Measurements from ENCODE around the gene KITLG.
"Not testable (repeated sequence)": the region's sequence is repeated elsewhere in the genome, so short reads cannot be mapped to it uniquely, and the experiment has no call there.

Gene KITLG

GRCh38 chr12:88580051-88580871, at the start of gene KITLG:
TSS of gene KITLG (minus strand) at chr12:88580471. CDS start at chr12:88580278, 193 bp downstream.
- in situ Hi-C loops (cut with MboI; ENCODE audit: low sequenced_read_pairs), result no loop called here

GRCh38 chr12:88628856-88629509, 48.7 kb upstream of the KITLG start:
- in situ Hi-C loops (cut with MboI; ENCODE audit: low sequenced_read_pairs), result no loop called here

GRCh38 chr12:88628035-88628434, 47.8 kb upstream of the KITLG start:
- in situ Hi-C loops (cut with MboI; ENCODE audit: low sequenced_read_pairs), result not testable (repeated sequence)

DNA sequence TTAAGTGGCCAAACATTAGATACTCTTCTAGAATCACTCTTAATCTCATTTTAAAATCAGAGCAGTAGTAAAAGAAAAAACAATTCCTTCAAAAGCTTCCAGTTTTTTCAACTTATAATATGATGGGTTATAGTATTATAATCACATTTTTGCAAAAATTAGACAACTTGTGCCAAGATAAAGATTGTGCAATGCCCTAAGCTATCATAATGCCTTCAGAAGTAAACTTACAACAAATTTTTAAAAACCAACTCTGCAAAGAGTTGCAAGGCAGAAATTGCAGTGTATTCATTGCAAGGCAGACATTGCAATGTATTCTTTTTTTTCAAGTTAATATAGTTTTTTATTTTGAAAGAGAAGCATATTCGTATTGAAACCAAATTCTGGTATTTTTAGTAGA, 47.2 kb upstream of the KITLG start:
- in situ Hi-C loops (cut with MboI; ENCODE audit: low sequenced_read_pairs), result no loop called here

DNA sequence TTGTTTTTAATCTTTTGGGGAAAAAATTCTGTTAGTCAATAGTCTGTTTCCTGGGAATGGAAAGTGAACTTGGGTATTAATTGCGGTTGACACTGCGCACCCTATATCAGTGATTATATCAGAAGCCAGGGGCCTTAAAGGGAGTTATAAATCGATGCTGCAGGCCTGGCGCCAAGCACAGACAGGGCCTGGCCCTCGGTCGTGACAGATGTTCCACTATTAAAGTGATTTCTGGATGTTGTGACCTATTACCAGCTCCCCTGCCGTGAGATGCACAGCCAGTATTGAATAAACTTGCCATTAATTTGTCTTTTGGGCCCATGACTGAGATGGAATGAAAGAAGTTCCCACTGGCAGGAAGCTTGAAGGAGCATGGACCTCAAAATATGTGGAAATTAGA, 45.1 kb upstream of the KITLG start:
- in situ Hi-C loops (cut with MboI; ENCODE audit: low sequenced_read_pairs), result no loop called here

GRCh38 chr12:88624911-88625310, 44.6 kb upstream of the KITLG start:
- in situ Hi-C loops (cut with MboI; ENCODE audit: low sequenced_read_pairs), result no loop called here

DNA sequence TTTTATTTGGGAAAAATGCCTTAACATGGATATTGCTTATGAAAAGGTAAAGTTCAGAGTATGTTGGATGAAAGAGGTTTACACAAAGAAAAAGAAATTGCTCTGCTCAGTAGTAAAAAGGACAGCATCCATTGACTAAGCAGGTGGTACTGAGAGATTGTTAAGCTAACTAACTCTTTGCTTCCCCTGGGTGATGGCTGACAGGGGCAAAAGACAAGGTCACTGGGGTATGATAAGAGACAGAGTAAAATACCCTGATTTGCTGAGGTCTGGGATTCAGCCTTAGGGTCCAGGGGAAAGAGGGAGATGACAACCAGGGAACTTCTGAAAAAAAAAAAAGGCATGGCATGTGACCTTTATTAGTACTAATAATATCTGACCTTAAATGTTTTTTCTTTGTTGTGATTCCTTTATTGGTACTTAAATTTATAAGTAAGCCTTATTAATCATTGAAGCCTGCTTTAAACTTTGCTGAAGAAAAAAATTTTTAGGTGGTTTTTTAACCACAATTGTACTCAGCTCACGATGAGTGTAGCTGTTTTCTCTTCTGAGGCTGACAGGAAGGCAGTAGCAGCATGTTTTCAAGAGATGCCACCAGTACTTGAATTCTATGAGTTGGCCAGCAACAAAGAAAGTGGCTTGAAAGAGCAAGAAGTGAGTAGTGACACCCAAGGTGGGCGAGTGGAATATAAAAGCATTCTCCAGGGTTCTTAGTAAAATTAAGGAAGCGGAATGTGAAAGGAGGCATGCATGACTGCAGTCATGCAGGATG, 43.7 kb upstream of the KITLG start:
- in situ Hi-C loops (cut with MboI; ENCODE audit: low sequenced_read_pairs), result no loop called here

- in situ Hi-C loops (cut with MboI; ENCODE audit: low sequenced_read_pairs), result no loop called here
Observed at GRCh38 chr12:88617352-88617751, 37.1 kb upstream of the KITLG start.

DNA sequence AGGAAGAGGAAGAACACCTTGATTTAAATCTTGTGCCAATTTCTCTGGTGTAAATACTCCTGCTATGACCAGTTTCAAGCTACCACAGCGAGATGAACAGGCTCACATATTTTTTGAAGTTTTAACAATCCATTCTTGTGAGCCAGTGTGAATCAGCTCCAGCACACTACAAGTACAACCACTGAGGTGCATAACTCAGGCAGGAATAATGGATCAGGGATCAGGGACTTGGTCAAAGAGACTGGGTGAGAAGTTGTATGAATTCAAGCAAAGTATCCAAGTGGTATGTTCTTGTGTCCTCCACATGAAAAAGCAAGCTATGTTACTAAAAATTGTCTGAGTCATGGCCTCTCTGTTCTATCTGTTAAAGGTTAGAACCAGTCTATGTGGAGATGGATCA, 35.2 kb upstream of the KITLG start:
- in situ Hi-C loops (cut with MboI; ENCODE audit: low sequenced_read_pairs), result no loop called here

DNA sequence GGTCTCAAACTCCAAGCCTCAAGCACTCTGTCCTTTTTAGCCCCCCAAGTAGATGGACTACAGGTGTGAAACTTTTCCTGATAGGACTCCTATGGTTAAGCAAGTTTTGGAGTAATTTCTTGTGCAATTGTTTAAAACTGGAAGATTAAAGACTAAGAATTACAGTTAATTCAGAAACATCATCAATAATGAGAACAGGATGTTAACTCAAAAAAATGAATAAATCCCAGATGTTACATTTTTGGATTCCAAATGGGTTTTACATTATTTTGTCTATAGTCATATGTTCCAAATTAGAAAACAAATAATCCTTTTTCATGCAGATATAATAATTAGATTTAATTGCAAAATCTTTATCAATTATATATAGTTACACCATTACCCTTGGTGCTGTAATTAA, 24.4 kb upstream of the KITLG start:
- in situ Hi-C loops (cut with MboI; ENCODE audit: low sequenced_read_pairs), result no loop called here

GRCh38 chr12:88600272-88600671, 20.0 kb upstream of the KITLG start:
- in situ Hi-C loops (cut with MboI; ENCODE audit: low sequenced_read_pairs), result no loop called here

DNA sequence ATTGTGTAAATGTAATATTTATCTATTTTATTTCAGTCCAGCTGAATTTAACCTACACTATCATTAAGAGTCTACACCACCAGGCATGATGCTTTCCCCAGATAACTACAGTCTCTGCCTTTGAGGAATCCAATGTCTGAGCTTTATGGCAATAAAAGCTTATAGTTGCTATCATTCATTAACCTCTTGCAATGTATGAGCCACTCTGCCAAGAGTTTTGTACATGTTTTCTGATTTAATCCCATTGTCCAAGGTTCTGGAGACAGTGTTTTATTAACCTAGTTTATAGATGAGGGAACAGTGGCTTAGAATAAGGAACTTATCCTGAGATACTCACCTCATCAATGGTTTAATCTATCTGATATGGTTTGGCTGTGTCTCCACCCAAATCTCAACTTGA, 17.1 kb upstream of the KITLG start:
- in situ Hi-C loops (cut with MboI; ENCODE audit: low sequenced_read_pairs), result no loop called here

- in situ Hi-C loops (cut with MboI; ENCODE audit: low sequenced_read_pairs), result no loop called here
Observed at GRCh38 chr12:88595697-88596096, 15.4 kb upstream of the KITLG start.

DNA sequence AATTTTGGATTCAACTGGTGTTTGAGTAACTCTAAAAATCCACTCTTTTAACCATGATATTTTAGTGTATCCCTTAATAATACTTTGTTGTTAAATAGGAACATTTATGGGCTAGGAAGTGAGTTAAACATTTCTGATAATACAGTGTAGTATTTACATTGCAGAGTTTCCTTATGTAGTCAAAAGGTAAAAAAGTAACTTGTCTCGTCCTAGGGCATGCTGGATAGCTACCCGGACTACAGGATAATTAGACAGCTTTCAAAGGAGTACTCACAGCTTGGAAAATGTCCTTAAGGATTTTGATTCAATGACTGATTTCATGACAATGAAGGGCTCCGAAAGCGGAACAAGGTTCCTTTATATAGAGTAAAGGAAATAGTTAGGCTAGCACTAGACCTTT, 14.5 kb upstream of the KITLG start:
- in situ Hi-C loops (cut with MboI; ENCODE audit: low sequenced_read_pairs), result no loop called here

DNA sequence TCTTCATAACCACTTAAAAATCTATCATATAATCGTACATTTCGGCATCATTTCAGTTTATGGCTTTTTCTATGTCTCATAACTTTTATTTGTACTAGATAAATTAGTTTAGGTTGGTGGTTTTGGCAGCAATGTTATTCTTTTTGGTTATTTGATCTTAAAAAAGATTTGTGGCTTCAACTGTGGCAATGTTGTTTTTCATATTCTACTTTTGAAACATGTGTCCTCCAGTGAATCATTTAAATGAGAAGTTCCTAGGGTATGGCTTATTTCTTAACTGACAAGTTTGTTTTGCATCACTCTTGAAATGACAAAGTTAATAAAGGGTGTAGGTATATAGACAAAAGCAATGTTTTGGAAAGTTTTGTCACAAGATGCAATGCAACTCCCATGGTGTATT, 11.1 kb upstream of the KITLG start:
- in situ Hi-C loops (cut with MboI; ENCODE audit: low sequenced_read_pairs), result no loop called here

GRCh38 chr12:88590851-88591250, 10.6 kb upstream of the KITLG start:
- in situ Hi-C loops (cut with MboI; ENCODE audit: low sequenced_read_pairs), result no loop called here

DNA sequence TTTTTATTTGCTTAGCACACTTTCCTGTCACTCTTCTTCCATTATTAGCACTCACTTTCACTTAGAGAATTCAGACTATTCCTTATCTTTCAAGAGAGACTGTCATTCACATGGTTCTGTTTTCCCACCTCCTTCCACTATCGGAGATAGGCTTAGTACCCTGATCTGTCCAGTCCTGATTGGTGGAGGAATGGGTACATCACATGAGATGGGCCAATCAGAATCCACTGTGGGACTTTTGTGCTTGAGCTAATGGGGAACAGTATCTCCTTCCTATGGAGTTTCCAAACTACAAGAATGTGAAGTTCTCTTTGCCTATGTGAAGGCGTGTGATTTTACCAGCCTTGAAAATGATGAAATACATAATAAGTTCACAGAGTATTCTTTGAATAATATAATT, 4.8 kb upstream of the KITLG start:
- in situ Hi-C loops (cut with MboI; ENCODE audit: low sequenced_read_pairs), result no loop called here

DNA sequence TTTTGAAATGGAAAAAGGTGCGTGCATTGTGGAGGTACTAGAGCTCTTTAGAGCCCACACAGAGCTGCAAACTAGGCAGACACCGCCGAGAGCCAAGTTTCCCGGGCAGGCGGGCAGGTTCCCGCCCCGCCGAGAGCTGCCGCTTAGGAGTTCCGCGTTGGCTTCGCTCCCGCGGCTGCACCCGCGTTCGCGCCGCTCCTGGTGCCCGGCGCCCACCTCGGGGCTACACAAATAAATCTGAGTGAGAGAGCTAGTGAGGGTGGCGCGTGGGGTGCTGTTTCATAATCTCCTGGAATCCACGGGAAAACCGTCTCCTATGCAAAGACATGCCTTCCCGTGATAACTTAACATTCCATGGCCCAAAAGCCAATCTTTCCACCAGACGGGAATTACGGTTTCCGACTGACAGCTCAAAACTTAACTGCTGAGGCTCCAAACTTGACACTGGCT, 645 bp downstream of the KITLG start:
- in situ Hi-C loops (cut with MboI; ENCODE audit: low sequenced_read_pairs), result no loop called here

DNA sequence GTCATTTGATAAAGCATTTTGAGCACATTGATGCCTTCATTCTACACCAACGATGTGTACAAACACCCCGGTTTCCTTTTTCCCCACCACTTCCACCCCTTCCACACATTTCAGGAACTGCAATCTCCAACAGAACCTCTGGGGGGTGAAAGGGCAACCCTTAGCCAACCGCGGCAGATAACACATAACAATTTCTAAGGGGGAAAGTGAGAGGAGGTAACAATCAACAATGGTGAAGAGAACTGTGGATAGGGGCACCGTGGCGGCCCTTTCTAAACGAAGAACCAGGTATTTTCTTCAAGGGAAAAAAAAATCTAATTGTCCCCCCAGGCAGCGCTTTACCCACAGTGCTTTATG, 1.1 kb downstream of the KITLG start:
- in situ Hi-C loops (cut with MboI; ENCODE audit: low sequenced_read_pairs), result no loop called here

DNA sequence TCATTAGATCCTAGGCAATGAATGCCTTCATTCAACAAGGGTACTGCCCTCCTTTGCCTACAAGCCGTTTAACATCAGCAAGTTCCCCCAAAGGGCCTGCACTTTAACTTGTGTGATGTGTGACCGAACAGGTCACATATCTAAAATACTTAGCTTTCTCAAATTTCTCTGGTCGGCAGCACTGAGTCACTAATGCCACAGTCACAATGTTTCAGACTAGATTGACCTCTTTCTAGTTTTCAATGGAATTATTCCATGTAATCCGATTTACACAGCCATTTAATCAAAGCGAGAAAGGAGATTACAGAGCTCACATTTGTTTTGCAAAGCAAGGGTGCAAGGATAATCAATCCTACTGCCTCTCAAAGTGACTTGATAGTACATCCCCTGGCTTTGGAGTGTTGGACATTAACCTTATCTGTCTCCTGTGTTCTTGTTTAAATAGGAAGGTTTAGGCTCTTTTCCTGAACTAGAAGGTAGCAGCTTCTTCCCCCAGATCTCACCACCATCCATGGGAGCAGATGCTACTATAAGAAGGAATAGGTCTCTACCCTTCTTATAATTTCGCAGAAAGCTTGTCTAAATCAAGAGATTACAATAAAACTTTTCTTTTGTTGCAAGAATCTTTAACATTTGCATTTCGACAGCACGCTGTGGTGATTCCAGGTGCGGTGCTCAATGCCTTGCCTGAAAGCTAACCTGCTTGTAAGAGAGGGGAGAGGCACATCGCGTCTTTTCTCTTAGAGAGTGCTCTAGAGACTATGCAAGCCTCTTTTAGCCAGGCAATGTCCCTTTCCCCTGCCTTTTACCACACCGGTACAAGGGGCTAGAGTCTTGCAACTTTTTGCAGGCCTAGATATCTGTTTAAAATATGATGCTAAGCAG, 1.8 kb downstream of the KITLG start:
- in situ Hi-C loops (cut with MboI; ENCODE audit: low sequenced_read_pairs), result no loop called here

- in situ Hi-C loops (cut with MboI; ENCODE audit: low sequenced_read_pairs), result no loop called here
Observed at GRCh38 chr12:88577537-88577936, 2.7 kb downstream of the KITLG start.

Measured in HL-60/S4 treated with retinoic acid at 250 ng/mL for 4 days and 3 days (cell line).